Suprapubic skin (tissue), 3 donors: ENCODE results near the gene ST8SIA4.

Experiments
- EP300 ChIP-seq: sonication (generic); formaldehyde crosslinking; IDR thresholded peaks from one replicate; pipeline ENCODE4 v1.6.1; 2017; ENCODE audit warnings: antibody characterized with exemption
- TF ChIP-seq, protein P1 (sequence below), 2 donors: fragments of 200-600 bp in 1 of 2; fragments of 450-650 bp in 1 of 2; sonication (generic) in 1 of 2; IDR thresholded peaks; one replicate each; pipeline ENCODE4 v1.5.1; 2016 to 2019; ENCODE audit warnings: antibody characterized with exemption in 2 of 2, mild to moderate bottlenecking in 1 of 2, moderate library complexity in 1 of 2

DNA sequence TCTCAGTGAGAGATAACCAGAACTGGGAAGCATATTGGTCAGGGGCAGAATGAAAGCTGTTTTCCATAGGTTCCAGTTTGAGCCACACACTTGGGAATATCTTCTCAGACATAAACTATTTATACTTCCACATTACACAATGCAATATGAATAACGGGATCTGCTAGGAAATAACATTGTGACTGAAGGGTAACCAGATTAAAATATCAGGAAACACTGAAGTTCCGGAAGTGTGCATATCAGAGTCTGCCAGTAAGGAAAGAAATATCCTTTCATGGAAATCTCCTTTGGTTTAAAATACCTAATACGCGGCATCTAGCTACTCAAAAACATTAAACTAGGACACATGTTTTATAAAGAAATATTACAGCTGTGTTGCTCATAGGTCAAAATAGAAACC, 56.3 kb downstream of the ST8SIA4 start:
- TF ChIP-seq, protein P1, sequence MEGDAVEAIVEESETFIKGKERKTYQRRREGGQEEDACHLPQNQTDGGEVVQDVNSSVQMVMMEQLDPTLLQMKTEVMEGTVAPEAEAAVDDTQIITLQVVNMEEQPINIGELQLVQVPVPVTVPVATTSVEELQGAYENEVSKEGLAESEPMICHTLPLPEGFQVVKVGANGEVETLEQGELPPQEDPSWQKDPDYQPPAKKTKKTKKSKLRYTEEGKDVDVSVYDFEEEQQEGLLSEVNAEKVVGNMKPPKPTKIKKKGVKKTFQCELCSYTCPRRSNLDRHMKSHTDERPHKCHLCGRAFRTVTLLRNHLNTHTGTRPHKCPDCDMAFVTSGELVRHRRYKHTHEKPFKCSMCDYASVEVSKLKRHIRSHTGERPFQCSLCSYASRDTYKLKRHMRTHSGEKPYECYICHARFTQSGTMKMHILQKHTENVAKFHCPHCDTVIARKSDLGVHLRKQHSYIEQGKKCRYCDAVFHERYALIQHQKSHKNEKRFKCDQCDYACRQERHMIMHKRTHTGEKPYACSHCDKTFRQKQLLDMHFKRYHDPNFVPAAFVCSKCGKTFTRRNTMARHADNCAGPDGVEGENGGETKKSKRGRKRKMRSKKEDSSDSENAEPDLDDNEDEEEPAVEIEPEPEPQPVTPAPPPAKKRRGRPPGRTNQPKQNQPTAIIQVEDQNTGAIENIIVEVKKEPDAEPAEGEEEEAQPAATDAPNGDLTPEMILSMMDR (IDR thresholded peaks at IDR 0.05), result no peak
- no peak for TF ChIP-seq EP300
